NCI-H1048 (cell line): Measurements from ENCODE around the gene SLC28A2.
"Not testable (repeated sequence)": the region's sequence is repeated elsewhere in the genome, so short reads cannot be mapped to it uniquely, and the experiment has no call there.

Source experiments
- DNase-seq: peaks from one replicate; lab custom pipeline; 2025; lab: John Stamatoyannopoulos, UW

The SLC28A2 gene

DNA sequence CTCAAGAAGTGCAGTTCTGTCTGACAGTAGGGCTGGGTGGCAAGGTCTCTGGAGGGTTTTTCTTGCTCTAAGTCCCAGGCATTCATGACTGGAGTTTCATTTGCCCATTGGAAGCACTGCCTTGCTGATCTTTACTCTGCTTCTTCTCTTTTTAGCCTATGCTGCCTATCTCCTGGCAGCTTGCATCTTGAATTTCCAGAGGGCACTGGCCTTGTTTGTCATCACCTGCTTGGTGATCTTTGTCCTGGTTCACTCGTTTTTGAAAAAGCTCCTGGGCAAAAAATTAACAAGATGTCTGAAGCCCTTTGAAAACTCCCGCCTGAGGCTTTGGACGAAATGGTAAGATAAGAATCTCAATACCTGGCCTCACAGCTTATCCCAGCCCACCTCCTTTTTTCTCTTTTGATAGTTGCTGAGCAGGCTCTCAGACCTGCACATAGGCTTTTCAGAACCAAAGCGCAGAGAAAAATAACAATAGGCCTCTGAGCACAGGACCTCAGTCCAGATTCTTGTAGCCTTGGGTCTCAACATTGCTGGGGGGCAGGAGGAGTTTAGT lies 10.9 kb downstream of the SLC28A2 start:
- no peak for DNase-seq

DNA sequence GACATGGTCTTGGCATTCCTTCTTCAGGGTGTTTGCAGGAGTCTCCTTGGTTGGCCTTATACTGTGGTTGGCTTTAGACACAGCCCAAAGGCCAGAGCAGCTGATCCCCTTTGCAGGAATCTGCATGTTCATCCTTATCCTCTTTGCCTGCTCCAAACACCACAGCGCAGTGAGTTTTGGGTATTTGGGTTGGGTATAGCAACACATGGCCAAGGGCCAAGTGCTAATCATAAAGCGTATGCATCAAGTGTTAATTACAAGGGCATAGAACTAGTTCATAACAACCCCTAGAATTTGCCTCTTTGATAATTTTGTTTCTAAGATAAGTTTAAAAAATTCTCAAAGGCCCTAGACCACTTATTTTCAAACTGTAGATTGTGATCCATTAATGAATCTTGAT lies 11.8 kb downstream of the SLC28A2 start:
- no peak for DNase-seq

DNA sequence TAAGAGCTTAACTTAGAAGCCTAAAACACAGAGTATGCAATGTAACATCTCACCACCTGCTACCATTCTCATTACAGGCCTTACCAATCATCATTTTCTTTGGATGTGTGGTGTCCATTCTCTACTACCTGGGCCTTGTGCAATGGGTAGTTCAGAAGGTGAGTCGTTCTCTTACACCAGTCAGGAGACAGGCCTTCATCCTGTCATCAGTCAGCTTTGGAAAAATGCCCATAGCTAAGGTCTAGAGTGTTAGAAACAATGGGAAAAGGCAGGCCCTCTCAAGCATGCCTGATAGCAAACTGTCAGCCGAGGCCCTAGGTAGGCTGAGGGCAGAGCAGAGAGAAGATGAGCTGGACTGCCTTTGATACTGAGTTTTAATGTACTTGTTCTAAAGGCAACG lies 13.5 kb downstream of the SLC28A2 start:
- no peak for DNase-seq

DNA sequence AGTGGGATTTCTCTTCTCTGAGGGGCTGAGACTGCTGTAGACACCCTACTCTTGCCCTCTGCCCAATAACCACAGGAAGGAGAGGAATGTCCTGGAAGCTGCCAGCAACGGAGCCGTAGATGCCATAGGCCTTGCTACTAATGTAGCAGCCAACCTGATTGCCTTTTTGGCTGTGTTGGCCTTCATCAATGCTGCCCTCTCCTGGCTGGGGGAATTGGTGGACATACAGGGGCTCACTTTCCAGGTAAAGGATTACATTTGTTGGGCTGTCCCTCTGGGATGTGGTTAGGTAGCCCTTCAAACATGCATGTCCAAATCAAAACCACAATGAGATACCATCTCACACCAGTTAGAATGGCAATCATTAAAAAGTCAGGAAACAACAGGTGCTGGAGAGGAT lies 16.1 kb downstream of the SLC28A2 start:
- no peak for DNase-seq

GRCh38 chr15:45274636-45275380 lies 22.8 kb downstream of the SLC28A2 start:
- DNase-seq = no peak

GRCh38 chr15:45276831-45277230 lies 24.8 kb downstream of the SLC28A2 start:
- no peak for DNase-seq

DNA sequence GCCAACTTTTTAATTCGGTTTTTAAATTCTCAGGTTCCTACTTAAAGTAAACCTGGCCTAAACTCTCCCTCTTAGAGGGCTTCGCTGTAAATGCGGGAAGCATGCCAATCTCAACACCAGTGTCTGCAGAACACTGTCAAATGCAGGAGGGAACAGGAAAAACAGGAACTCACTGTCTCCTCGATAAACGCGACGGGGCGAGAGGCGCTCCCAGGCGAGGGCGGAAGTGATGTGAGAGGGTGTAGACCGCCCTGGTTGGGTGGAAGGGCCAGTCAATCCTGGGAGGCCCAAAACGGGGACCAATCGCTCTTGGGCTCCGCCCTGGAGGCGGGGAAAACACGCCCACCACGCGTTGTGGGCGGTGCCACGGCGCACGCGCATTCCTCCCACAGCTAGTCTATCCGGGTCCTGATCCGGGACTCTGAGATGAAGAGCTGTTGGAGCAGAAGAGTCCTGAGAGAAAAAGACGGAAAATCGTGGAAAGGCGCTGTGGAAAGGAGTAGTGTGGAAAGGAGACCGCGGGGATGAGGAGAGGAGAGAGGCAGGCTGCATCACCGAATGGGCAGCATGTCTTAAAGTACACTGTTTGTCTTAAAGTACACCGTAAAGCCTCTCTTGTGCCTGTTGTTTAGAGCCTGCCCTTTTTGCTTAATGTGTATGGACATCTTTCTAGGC lies 27.1 kb downstream of the SLC28A2 start:
- DNase-seq = peak; percentile 98

DNA sequence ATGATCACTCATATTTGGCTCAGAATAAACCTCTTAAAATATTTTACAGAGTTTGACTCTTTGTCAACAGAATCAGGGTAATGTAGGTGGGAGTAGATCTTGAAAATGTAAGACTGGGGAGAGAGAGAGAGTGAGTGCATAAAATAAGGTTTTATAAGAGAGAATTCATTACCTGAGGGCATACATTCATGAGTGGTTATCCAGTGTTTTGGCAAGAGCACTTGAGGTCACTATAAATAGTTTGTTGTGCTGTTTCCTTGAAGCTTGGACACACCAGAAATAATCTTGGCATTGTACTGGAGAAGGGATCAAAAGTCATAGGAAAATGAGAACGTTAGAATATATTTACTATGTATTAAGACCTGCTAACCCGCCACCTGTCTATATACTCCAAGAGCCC lies 33.4 kb downstream of the SLC28A2 start:
- DNase-seq = no peak

DNA sequence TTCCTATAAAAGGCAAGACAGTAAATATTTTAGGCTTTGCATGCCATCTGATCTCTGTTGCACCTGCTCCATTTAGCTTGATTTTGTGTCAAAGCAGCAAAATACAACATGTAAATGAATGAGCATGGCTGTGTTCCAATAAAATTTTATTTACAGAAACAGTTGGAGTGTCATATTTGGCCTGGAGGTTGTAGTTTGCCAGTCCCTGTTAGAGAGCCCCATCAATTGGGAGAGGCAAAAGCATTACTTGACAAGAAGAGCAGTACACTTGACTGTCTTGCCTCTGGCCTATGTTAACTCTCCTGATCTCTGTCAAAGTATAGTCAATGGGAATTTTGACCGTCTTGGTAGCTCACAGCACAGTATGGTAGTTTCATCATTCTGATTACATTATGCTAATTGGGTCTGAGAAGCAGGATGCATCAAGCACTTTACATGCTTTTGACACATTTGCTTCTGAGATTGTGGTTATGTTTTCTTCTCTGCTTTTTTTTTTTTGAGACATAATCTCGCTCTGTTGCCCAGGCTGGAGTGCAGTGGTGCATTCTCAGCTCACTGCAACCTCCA lies 35.4 kb downstream of the SLC28A2 start:
- DNase-seq = no peak

DNA sequence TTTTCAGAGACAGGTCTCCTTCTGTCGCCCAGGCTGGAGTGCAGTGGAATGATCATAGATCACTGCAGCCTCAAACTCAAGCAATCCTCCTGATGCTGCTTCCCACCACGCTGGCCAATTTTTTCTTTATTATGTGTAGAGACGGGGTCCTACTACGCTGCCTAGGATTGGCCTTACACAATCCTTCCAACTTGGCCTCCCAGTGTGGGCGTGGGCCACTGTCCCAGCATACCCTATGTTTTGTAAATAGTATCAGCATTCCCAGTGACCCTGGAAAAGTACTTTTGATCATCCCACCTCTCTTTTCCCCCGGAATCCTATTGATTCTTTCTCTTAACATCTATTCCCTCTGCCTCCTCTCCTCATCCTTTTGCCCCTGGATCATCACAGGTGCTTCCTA lies 36.9 kb downstream of the SLC28A2 start:
- no peak for DNase-seq

DNA sequence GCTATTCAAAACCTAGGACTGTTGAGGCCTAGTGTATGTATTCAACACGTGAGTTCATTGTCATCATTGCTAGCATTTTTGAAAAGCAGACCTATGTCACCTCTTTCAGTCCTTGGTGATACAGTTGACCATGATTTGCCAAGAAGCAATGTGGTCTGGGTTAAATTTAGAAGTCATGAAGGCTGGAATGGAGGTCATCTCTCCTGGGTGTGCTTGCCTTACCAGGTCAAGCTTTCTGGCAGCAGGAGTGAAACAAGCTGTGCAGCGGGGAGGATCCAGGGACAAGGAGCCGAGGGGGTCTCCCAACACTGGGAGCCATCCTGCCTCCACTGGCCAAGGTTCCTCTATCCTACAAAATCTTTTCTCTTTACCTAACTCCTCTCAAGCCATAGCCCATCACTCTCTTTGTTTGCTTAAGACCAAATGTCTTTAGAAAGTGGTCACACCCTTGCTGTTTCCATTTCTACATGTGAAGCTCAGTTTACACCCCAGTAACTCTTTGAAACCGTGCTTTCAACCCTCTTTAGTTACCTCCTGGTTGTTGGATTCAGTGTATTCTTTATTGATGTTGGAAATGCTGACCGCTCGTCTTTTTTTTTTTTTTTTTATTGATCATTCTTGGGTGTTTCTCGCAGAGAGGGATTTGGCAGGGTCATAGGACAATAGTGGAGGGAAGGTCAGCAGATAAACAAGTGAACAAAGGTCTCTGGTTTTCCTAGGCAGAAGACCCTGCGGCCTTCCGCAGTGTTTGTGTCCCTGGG lies 40.0 kb downstream of the SLC28A2 start:
- no peak for DNase-seq

DNA sequence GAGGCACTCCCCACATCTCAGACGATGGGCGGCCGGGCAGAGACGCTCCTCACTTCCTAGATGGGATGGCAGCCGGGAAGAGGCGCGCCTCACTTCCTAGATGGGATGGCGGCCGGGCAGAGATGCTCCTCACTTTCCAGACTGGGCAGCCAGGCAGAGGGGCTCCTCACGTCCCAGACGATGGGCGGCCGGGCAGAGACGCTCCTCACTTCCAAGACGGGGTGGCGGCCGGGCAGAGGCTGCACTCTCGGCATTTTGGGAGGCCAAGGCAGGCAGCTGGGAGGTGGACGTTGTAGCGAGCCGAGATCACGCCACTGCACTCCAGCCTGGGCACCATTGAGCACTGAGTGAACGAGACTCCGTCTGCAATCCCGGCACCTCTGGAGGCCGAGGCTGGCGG lies 41.3 kb downstream of the SLC28A2 start:
- not testable (repeated sequence) for DNase-seq

DNA sequence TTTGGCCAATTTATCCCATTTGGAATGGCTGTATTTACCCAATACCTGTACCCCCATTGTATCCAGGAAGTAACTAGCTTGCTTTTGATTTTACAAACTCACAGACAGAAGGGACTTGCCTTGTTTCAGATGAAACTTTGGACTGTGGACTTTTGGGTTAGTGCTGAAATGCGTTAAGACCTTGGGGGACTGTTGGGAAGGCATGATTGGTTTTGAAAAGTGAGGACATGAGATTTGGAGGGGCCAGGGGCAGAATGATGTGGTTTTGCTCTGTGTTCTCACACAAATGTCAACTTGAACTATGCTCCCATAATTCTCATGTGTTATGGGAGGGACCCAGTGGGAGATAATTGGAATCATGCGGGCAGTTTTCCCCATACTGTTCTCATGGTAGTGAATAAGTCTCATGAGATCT lies 46.9 kb downstream of the SLC28A2 start:
- not testable (repeated sequence) for DNase-seq

- DNase-seq = no peak
Observed at GRCh38 chr15:45304711-45305110, 52.7 kb downstream of the SLC28A2 start.

GRCh38 chr15:45306105-45306504 lies 54.1 kb downstream of the SLC28A2 start:
- no peak for DNase-seq

- no peak for DNase-seq
Observed at GRCh38 chr15:45307230-45307924, 55.3 kb downstream of the SLC28A2 start.

- DNase-seq = not testable (repeated sequence)
Observed at GRCh38 chr15:45314117-45314516, 62.1 kb downstream of the SLC28A2 start.

DNA sequence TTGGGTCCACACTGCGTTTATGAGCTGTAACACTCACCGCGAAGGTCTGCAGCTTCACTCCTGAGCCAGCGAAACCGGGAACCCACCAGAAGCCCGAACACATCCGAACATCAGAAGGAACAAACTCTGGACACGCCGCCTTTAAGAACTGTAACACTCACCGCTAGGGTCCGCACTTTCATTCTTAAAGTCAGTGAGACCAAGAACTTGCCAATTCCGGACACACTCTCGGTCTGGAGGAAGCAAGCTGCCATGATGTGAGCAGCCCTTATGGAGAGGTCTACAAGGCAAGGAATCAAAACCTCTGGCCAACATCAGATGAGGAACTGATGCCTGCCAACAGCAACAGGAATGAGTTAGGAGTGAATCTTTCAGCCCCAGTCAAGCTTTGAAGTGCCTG lies 62.9 kb downstream of the SLC28A2 start:
- no peak for DNase-seq

GRCh38 chr15:45319472-45320214 lies 67.6 kb downstream of the SLC28A2 start:
- DNase-seq = no peak

DNA sequence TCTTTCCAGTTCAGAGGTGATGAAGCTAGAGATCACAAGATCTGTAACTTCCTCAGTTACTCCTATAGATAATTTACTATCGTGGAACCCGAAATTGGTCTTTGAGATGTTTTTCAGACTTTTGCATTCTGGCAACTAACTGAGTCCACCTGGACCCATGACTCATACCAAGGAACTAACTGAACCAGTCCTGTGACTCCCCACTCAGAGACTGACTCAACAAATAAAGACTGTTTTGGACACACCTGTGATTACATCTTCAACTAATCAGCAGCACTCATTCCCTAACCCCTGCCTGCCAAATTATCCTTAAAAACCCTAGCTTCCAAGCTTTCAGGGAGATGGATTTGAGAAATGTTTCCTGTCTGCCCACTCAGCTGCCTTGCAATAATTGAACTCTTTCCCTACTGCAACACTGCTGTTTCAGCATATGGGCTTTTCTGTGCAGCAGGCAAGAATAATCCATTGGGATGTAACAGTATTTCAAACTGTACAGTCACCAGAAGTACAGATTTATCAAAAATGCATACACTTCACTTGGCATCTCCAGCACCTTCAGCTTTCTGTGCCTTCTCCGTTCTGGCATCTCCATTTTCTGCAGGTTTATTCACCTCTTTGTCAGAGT lies 68.7 kb downstream of the SLC28A2 start:
- no peak for DNase-seq

DNA sequence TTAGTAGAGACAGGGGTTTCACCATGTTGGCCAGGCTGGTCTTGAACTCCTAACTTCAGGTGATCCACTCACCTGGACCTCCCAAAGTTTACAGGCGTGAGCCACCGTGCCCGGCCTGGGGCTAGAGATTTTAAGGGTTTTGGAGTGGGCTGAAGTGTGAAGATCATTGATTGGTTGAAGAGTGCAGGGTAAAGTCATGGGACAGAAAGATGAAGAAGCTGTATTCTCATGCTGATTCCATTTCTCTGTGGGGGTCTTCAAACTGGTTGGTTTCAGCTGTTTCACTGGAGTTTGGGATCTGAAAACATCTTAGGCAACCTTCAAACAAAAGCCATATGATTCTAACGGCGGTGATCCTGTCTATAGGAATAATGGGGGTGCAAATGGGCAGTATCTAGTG lies 74.2 kb downstream of the SLC28A2 start:
- no peak for DNase-seq
